ENCODE data around the gene LDLRAP1. TPM values are rescaled to one million over a fixed set of nuclear protein-coding genes. Genes with fewer than 3 reads are reported as not detected.
A peak's percentile ranks its signal among the peaks of the same experiment; 100 is the strongest.
"Not testable (repeated sequence)": the region's sequence is repeated elsewhere in the genome, so short reads cannot be mapped to it uniquely, and the experiment has no call there.

Gene LDLRAP1
- total and polyA plus RNA-seq, 7 experiments from 2014 or later: 28.1 to 853 (median 301) TPM

DNA sequence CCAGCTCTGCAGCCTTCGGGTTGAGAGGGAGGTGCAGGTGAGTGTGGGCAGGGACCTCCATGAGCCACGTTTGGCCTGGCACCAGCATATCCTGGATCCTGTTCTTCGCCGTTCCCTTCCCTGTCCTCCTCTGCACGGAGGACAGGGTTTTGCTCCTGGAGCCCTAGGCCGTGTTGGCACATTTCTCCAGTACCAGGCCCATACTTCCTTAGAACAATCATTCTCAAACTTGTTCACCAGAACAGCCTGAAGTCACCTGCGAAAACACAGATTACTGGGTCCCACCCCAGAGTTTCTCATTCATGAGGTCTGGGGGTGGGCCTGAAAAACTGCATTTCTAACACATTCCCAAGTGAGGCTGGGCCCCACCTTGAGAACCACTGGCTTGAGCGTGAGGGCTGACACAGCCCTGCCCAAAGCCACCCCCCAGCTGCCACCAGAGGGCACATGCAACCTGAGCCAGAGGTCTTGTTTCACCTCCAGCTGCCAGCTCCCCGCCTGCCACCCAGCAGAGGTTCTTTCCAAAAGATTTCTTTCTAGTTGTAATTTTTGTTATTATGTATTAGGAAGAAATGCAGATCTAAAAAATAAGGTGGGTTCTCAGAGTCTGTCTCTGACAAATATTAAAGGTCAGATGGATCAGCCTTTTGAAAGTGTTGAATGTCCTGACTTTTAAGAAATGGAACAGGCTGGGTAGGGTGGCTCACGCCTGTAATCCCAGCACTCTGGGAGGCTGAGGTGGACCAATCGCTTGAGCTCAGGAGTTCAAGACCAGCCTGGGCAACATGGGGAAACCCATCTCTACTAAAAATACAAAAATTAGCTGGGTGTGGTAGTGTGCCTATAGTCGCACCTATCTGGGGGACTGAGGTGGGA is 39.6 kb upstream of the LDLRAP1 start:
- peaks cover 12 to 39% (median 31%) of the 10 kb centered on the region in 7 donors for H3K4me1 Mint-ChIP-seq
- POLR2A ChIA-PET: interaction anchor here (1.0 to 4.3 kb wide), 5 partner anchors 15 to 69 kb away, joined by 3 to 85 read pairs (median 6); no protein-coding TSS in a partner anchor
- Histone ChIP-seq H3K4me1 (ENCODE audit: control insufficient read depth in 2 of 2, insufficient read depth in 2 of 2, low read length in 2 of 2) (peaks cover 0 to 20% of the 10 kb centered on the region in 2 donors), H3K27me3 (ENCODE audit: control insufficient read depth in 2 of 2, insufficient read depth in 2 of 2, low read length in 2 of 2) (no peaks in the 10 kb centered on the region), H3K36me3 (ENCODE audit: control insufficient read depth in 2 of 3, insufficient read depth in 3 of 3, low read length in 3 of 3) (peaks cover 0 to 4% (median 0%) of the 10 kb centered on the region in 3 experiments), H3K27ac (ENCODE audit: low read depth, low read length) (peak overlapping the region; percentile 6), H3K9me3 (ENCODE audit: control insufficient read depth in 2 of 3, low read length in 3 of 3) (no peaks in the 10 kb centered on the region), H3K4me3 (ENCODE audit: low read length) (no peak overlapping the region)
- DNase-seq (peak; percentile 47 to 82 (median 75)), ATAC-seq (peak; percentile 95)
- intact Hi-C loops (cut with micrococcal nuclease): loop anchor here (1.0 to 5.0 kb wide), 6 partner anchors 17 to 308 kb away; no protein-coding TSS in a partner anchor
- peaks cover 0 to 7% (median 4%) of the 10 kb centered on the region in 5 donors for H3K36me3 Mint-ChIP-seq
- H3K27me3 Mint-ChIP-seq: peaks cover 0 to 6% (median 0%) of the 10 kb centered on the region in 5 donors
- H3K9me3 Mint-ChIP-seq: no peaks in the 10 kb centered on the region
- H3K27ac Mint-ChIP-seq: peak overlapping the region in 8 of 9 donors; percentile 68 to 92 (median 76)
- CTCF ChIA-PET: interaction anchor here (0.7 to 6.9 kb wide), 13 partner anchors 9 to 391 kb away, joined by 3 to 227 read pairs (median 3); no protein-coding TSS in a partner anchor
- peak overlapping the region in 1 of 10 donors; percentile 2 for H3K4me3 Mint-ChIP-seq

DNA sequence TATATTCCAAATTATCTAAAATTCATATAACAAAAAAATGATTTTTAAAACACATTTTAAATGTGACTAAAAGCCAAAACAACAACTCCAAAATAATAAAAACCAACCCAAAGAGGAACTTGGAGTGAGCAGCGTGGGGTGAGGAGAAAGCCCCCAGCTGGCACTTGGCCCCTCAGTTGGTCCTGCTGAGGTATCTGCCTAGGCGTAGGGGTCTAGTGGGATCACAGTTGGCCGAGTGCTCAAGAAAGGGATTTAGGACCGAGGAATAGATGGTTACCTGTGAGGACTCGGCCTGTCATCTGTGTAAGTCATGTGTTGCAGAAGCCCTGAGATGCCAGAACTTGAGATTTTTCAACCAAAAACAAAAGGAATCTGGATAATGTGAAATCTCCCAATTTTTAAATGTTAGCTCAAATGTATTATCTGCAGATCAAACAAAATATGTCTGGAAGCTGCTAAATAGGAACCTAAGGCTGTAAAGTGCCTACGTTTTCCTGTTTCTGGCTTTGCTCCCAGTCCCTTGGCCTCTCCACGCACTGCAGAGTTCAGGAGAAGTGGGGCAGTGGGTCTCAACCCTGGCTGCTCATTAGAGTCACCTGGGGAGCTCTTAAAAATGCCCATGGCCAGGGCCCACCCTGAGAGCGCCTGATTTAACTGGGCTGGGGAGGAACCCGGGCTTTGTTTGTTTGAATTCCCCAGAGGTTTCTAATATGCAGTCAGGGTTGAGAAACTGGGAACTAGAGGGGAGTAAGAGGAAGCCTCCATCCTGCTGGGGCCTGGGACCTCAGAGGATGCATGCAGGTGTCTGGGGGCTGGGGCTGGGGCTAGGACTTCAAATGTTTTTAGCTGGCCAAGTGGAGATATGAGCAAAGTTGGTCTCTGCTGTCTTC is 38.5 kb upstream of the LDLRAP1 start:
- peak overlapping the region; percentile 34 for H3K27ac ChIP-seq (ENCODE audit: low read depth, low read length)
- intact Hi-C loops (cut with micrococcal nuclease): loop anchor here (1.0 to 5.0 kb wide), 6 partner anchors 16 to 306 kb away; no protein-coding TSS in a partner anchor
- H3K36me3 ChIP-seq (ENCODE audit: control insufficient read depth in 2 of 3, insufficient read depth in 3 of 3, low read length in 3 of 3): no peaks in the 10 kb centered on the region
- Mint-ChIP-seq H3K9me3 (no peaks in the 10 kb centered on the region), H3K36me3 (peaks cover 0 to 7% (median 0%) of the 10 kb centered on the region in 5 donors), H3K4me3 (peak overlapping the region in 2 of 10 donors; percentile 12 to 27), H3K27ac (peak overlapping the region in 8 of 9 donors; percentile 62 to 92 (median 83)), H3K27me3 (peaks cover 0 to 6% (median 0%) of the 10 kb centered on the region in 5 donors), H3K4me1 (peaks cover 12 to 39% (median 31%) of the 10 kb centered on the region in 7 donors)
- ChIA-PET POLR2A (interaction anchor here (0.6 to 4.3 kb wide), 11 partner anchors 14 to 825 kb away, joined by 3 to 85 read pairs (median 3); no protein-coding TSS in a partner anchor), CTCF (interaction anchor here (0.5 to 6.9 kb wide), 10 partner anchors 8 to 305 kb away, joined by 3 to 227 read pairs (median 6); no protein-coding TSS in a partner anchor)
- no peaks in the 10 kb centered on the region for H3K9me3 ChIP-seq (ENCODE audit: control insufficient read depth in 2 of 3, low read length in 3 of 3)
- ATAC-seq (peak; percentile 20), DNase-seq (no peak)
- no peak overlapping the region for H3K4me3 ChIP-seq (ENCODE audit: low read length)
- H3K27me3 ChIP-seq (ENCODE audit: control insufficient read depth in 2 of 2, insufficient read depth in 2 of 2, low read length in 2 of 2): no peaks in the 10 kb centered on the region
- peaks cover 0 to 20% of the 10 kb centered on the region in 2 donors for H3K4me1 ChIP-seq (ENCODE audit: control insufficient read depth in 2 of 2, insufficient read depth in 2 of 2, low read length in 2 of 2)

DNA sequence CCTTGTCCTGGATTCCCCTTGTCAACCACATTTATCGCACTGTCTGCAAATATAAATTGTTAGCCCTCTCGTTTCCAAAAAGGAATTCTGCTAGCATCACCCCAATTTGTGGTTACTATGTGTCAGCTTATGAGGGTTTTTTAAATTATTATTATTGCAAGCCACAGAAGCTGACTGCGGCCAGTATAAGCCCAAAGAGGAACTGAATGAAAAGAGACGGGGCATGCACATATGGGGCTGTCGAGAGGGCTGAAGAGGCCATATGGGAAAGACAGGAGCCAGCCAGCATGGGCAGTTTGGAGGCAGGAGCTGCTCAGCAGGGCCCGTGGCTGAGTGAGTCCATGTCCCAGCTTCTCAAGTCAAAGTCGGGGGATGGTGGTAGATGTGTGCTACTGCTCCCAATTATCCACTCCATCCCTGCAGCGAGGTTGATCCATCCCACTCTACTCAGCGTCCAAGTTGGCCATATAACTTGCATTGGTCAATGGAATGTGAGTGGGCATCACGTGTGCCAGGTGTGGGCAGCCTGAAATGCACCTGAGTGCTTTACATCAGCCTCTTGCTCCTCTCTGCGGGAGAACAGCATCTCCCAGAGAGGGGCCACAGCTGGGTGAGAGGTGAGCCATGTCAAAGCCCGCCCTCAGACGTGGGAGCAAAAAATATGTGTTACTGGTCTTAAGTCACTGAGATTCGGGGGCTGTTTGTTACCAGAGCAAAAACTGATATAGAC is 37.6 kb upstream of the LDLRAP1 start:
- no peak overlapping the region for H3K27ac ChIP-seq (ENCODE audit: low read depth, low read length)
- Mint-ChIP-seq H3K9me3 (no peaks in the 10 kb centered on the region), H3K27ac (peak overlapping the region; percentile 49 to 95 (median 88)), H3K27me3 (peaks cover 0 to 6% (median 0%) of the 10 kb centered on the region in 5 donors), H3K36me3 (peaks cover 0 to 2% (median 0%) of the 10 kb centered on the region in 5 donors), H3K4me1 (peaks cover 12 to 39% (median 31%) of the 10 kb centered on the region in 7 donors), H3K4me3 (peak overlapping the region in 9 of 10 donors; percentile 50 to 90 (median 82))
- ATAC-seq (no peak), DNase-seq (no peak)
- H3K4me3 ChIP-seq (ENCODE audit: low read length): no peak overlapping the region
- no peaks in the 10 kb centered on the region for H3K36me3 ChIP-seq (ENCODE audit: control insufficient read depth in 2 of 3, insufficient read depth in 3 of 3, low read length in 3 of 3)
- H3K9me3 ChIP-seq (ENCODE audit: control insufficient read depth in 2 of 3, low read length in 3 of 3): no peaks in the 10 kb centered on the region
- intact Hi-C loops (cut with micrococcal nuclease): loop anchor here in 1 of 2 donors (2.0 kb wide), 1 partner anchor 15 kb away; no protein-coding TSS in a partner anchor
- peaks cover 0 to 20% of the 10 kb centered on the region in 2 donors for H3K4me1 ChIP-seq (ENCODE audit: control insufficient read depth in 2 of 2, insufficient read depth in 2 of 2, low read length in 2 of 2)
- CTCF ChIA-PET: interaction anchor here (0.6 to 6.9 kb wide), 6 partner anchors 15 to 304 kb away, joined by 3 to 227 read pairs (median 19); no protein-coding TSS in a partner anchor
- no peaks in the 10 kb centered on the region for H3K27me3 ChIP-seq (ENCODE audit: control insufficient read depth in 2 of 2, insufficient read depth in 2 of 2, low read length in 2 of 2)
- POLR2A ChIA-PET: interaction anchor here (0.6 to 4.3 kb wide), 11 partner anchors 9 to 824 kb away, joined by 3 to 85 read pairs (median 3); partner anchors contain the start of gene MTFR1L

DNA sequence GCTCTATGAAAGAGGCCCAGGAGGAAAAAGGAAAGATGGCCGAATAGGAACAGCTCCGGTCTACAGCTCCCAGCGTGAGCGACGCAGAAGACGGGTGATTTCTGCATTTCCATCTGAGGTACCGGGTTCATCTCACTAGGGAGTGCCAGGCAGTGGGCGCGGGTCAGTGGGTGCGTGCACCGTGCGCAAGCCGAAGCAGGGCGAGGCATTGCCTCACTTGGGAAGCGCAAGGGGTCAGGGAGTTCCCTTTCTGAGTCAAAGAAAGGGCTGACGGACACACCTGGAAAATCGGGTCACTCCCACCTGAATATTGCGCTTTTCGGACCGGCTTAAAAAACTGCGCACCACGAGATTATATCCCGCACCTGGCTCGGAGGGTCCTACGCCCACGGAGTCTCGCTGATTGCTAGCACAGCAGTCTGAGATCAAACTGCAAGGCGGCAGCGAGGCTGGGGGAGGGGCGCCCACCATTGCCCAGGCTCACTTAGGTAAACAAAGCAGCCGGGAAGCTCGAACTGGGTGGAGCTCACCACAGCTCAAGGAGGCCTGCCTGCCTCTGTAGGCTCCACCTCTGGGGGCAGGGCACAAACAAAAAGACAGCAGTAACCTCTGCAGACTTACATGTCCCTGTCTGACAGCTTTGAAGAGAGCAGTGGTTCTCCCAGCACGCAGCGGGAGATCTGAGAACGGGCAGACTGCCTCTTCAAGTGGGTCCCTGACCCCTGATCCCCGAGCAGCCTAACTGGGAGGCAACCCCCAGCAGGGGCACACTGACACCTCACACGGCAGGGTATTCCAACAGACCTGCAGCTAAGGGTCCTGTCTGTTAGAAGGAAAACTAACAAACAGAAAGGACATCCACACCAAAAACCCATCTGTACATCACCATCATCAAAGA is 36.6 kb upstream of the LDLRAP1 start:
- H3K27me3 ChIP-seq (ENCODE audit: control insufficient read depth in 2 of 2, insufficient read depth in 2 of 2, low read length in 2 of 2); H3K27me3 Mint-ChIP-seq; ATAC-seq; H3K36me3 Mint-ChIP-seq; H3K9me3 Mint-ChIP-seq; H3K36me3 ChIP-seq (ENCODE audit: control insufficient read depth in 2 of 3, insufficient read depth in 3 of 3, low read length in 3 of 3); H3K27ac ChIP-seq (ENCODE audit: low read depth, low read length); H3K9me3 ChIP-seq (ENCODE audit: control insufficient read depth in 2 of 3, low read length in 3 of 3); intact Hi-C loops (cut with micrococcal nuclease); H3K4me3 ChIP-seq (ENCODE audit: low read length): not testable (repeated sequence)
- POLR2A ChIA-PET: interaction anchor here (0.9 to 4.3 kb wide), 7 partner anchors 10 to 313 kb away, joined by 3 to 85 read pairs (median 5); partner anchors contain the start of gene MTFR1L
- peak in 7 of 9 donors; percentile 53 to 76 (median 62) for DNase-seq
- Mint-ChIP-seq H3K27ac (peak overlapping the region; percentile 49 to 95 (median 88)), H3K4me1 (peaks cover 12 to 39% (median 31%) of the 10 kb centered on the region in 7 donors), H3K4me3 (peak overlapping the region; percentile 72 to 90 (median 82))
- peaks cover 0 to 20% of the 10 kb centered on the region in 2 donors for H3K4me1 ChIP-seq (ENCODE audit: control insufficient read depth in 2 of 2, insufficient read depth in 2 of 2, low read length in 2 of 2)
- CTCF ChIA-PET: interaction anchor here (0.6 to 6.9 kb wide), 6 partner anchors 14 to 303 kb away, joined by 3 to 227 read pairs (median 19); no protein-coding TSS in a partner anchor

DNA sequence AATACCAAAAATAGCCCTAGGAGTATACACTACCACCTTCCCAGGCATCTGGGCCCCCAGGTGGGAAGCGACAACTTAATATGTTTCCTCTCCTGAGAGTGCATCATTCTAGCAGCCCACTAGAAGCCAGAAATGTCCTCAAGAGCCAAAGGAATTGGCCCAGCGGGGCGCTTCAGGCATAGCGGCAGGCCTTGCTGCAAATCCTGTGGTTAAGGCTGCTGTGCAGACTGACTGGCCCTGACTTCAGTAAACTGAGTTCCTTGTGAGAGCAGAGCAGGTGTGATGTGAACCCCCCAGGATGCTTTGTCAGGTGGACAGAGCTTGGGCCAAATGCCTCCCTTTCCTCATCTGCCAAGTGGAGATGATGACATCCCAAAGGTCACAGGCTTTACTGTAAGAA is 29.7 kb upstream of the LDLRAP1 start:
- no peak for DNase-seq
- Mint-ChIP-seq H3K4me1 (peaks cover 0 to 4% (median 0%) of the 10 kb centered on the region in 7 donors), H3K4me3 (no peak overlapping the region), H3K36me3 (no peaks in the 10 kb centered on the region), H3K27me3 (peaks cover 0 to 5% (median 0%) of the 10 kb centered on the region in 5 donors), H3K27ac (no peak overlapping the region), H3K9me3 (peaks cover 0 to 13% (median 0%) of the 10 kb centered on the region in 11 donors)
- Histone ChIP-seq H3K27ac (ENCODE audit: low read depth, low read length) (no peak overlapping the region), H3K4me3 (ENCODE audit: low read length) (no peak overlapping the region), H3K27me3 (ENCODE audit: control insufficient read depth in 2 of 2, insufficient read depth in 2 of 2, low read length in 2 of 2) (no peaks in the 10 kb centered on the region), H3K4me1 (ENCODE audit: control insufficient read depth in 2 of 2, insufficient read depth in 2 of 2, low read length in 2 of 2) (no peaks in the 10 kb centered on the region), H3K36me3 (ENCODE audit: control insufficient read depth in 2 of 3, insufficient read depth in 3 of 3, low read length in 3 of 3) (no peaks in the 10 kb centered on the region), H3K9me3 (ENCODE audit: control insufficient read depth in 2 of 3, low read length in 3 of 3) (no peaks in the 10 kb centered on the region)
- CTCF ChIA-PET: interaction anchor here (1.6 kb wide), 1 partner anchor 10 kb away, joined by 7 read pairs; no protein-coding TSS in a partner anchor
- intact Hi-C loops (cut with micrococcal nuclease): no loop called here
- POLR2A ChIA-PET: interaction anchor here (0.6 to 11.4 kb wide), 4 partner anchors 8 to 43 kb away, joined by 3 to 85 read pairs (median 4); no protein-coding TSS in a partner anchor
- no peak for ATAC-seq

Data from naive thymus-derived CD4-positive, alpha-beta T cell (primary cell).